SK-N-SH (cell line): ENCODE results near the gene SRMS. TPM values are rescaled to one million over a fixed set of nuclear protein-coding genes. Genes with fewer than 3 reads are reported as not detected.

ENCODE experiments used
- CTCF ChIA-PET: fragments of 300-600, 350-600 bp; formaldehyde crosslinking; extraction: SDS; loops from one replicate; lab custom pipeline; 2021; lab: Yijun Ruan, JAX
- POLR2A ChIA-PET: fragments of 350-600 bp; sonication (Branson Sonifier 250); formaldehyde crosslinking; extraction: SDS; loops from one replicate; lab custom pipeline; 2020; ENCODE audit warnings: antibody characterized with exemption, inconsistent platforms; lab: Yijun Ruan, JAX
- DNase-seq: peaks from one replicate; pipeline ENCODE4 v3.0.0; 2012
- H2AFZ ChIP-seq: fragments of 200-600 bp; sonication (generic); 2 replicates; pipeline ENCODE4 v1.8.1; 2016; ENCODE audit warnings: antibody characterized with exemption, mild to moderate bottlenecking, low read depth
- H3F3A ChIP-seq: fragments of 200-600 bp; sonication (generic); replicated peaks from 2 replicates; pipeline ENCODE3; 2016; ENCODE audit warnings: antibody characterized with exemption, mild to moderate bottlenecking; ENCODE audit not compliant: insufficient read depth
- H3K27ac ChIP-seq, 2 experiments: fragments of 200-500 bp in 1 of 2; fragments of 200-600 bp in 1 of 2; sonication (Bioruptor generic) in 1 of 2; sonication (generic), shearing (Covaris generic) in 1 of 2; 2 replicates each; pipeline versions ENCODE4 v1.5.1 to v1.6.1; 2014 to 2016; ENCODE audit warnings: low read depth in 2 of 2, inconsistent platforms in 1 of 2, low read length in 1 of 2, mild to moderate bottlenecking in 1 of 2, mixed read lengths in 1 of 2
- H3K27me3 ChIP-seq: fragments of 200-600 bp; sonication (generic), shearing (Covaris generic); 2 replicates; pipeline ENCODE4 v1.6.1; 2016; ENCODE audit warnings: mixed run types; ENCODE audit not compliant: insufficient read depth
- H3K36me3 ChIP-seq, 2 experiments: fragments of 200-500 bp in 1 of 2; fragments of 200-600 bp in 1 of 2; sonication (Bioruptor generic) in 1 of 2; sonication (generic) in 1 of 2; replicated peaks in 1 of 2; 2 replicates each; pipeline versions ENCODE3 to v1.5.1; 2014 to 2016; ENCODE audit warnings: low read length in 1 of 2, mild to moderate bottlenecking in 1 of 2; ENCODE audit not compliant: insufficient read depth in 2 of 2, control insufficient read depth in 1 of 2
- H3K4me1 ChIP-seq, 2 experiments: fragments of 200-500 bp in 1 of 2; fragments of 200-600 bp in 1 of 2; sonication (Bioruptor generic) in 1 of 2; sonication (generic), shearing (Covaris generic) in 1 of 2; 2 replicates each; pipeline versions ENCODE4 v1.5.1 to v1.6.1; 2014 to 2016; ENCODE audit warnings: low read depth in 1 of 2, low read length in 1 of 2, mixed run types in 1 of 2; ENCODE audit not compliant: insufficient read depth in 2 of 2, control insufficient read depth in 1 of 2
- H3K4me2 ChIP-seq: fragments of 200-600 bp; sonication (generic), shearing (Covaris generic); 2 replicates; pipeline ENCODE4 v1.6.1; 2017; ENCODE audit warnings: mixed run types
- H3K4me3 ChIP-seq, 2 experiments: fragments of 200-500 bp in 1 of 2; fragments of 200-600 bp in 1 of 2; sonication (Bioruptor generic) in 1 of 2; sonication (generic), shearing (Covaris generic) in 1 of 2; 2 replicates each; pipeline versions ENCODE4 v1.5.1 to v1.8.1; 2014 to 2016; ENCODE audit warnings: low read depth in 2 of 2, inconsistent platforms in 1 of 2, low read length in 1 of 2, mild to moderate bottlenecking in 1 of 2, mixed read lengths in 1 of 2, moderate library complexity in 1 of 2
- H3K79me2 ChIP-seq: fragments of 200-600 bp; sonication (generic); 2 replicates; pipeline ENCODE4 v1.8.1; 2017; ENCODE audit warnings: mild to moderate bottlenecking; ENCODE audit not compliant: insufficient read depth
- H3K9ac ChIP-seq: fragments of 200-600 bp; sonication (generic); 2 replicates; pipeline ENCODE4 v1.6.1; 2017; ENCODE audit warnings: mixed run types
- H3K9me2 ChIP-seq: fragments of 200-600 bp; sonication (generic); 2 replicates; pipeline ENCODE4 v1.6.1; 2017; ENCODE audit warnings: mixed run types
- H3K9me3 ChIP-seq: fragments of 200-600 bp; sonication (generic); 2 replicates; pipeline ENCODE4 v1.6.1; 2017; ENCODE audit warnings: mixed run types, mild to moderate bottlenecking, moderate library complexity
- H4K20me1 ChIP-seq: fragments of 200-600 bp; sonication (generic); 2 replicates; pipeline ENCODE4 v1.6.1; 2017; ENCODE audit warnings: mild to moderate bottlenecking, mixed run types; ENCODE audit not compliant: insufficient read depth
- CTCF ChIP-seq: fragments of 200-600 bp; sonication (generic); IDR thresholded peaks from 2 replicates; pipeline ENCODE4 v1.6.1; 2017; ENCODE audit warnings: antibody characterized with exemption, mild to moderate bottlenecking, moderate library complexity
- EP300 ChIP-seq, 2 experiments: IDR thresholded peaks; 2 replicates each; pipeline versions ENCODE4 v1.4.0 to v1.6.1; 2012; ENCODE audit warnings: borderline replicate concordance in 1 of 2, low read depth in 1 of 2, low read length in 1 of 2
- GATA2 ChIP-seq: sonication (generic); formaldehyde crosslinking; IDR thresholded peaks from 2 replicates; pipeline ENCODE4 v1.5.0; 2020; ENCODE audit warnings: mild to moderate bottlenecking, missing genetic modification reagents
- IRF3 ChIP-seq: fragments of 150-350 bp; IDR thresholded peaks from 2 replicates; pipeline ENCODE4 v1.6.1; 2016; ENCODE audit warnings: mild to moderate bottlenecking, low read depth, low read length
- MEF2A ChIP-seq: IDR thresholded peaks from 2 replicates; pipeline ENCODE4 v1.4.0; 2012; ENCODE audit warnings: low read depth, borderline replicate concordance
- RCOR1 ChIP-seq: fragments of 150-350 bp; IDR thresholded peaks from 2 replicates; pipeline ENCODE4 v1.6.1; 2017; ENCODE audit warnings: antibody characterized with exemption, low read length
- REST ChIP-seq: IDR thresholded peaks from 2 replicates; pipeline ENCODE4 v1.6.1; 2012; ENCODE audit warnings: mild to moderate bottlenecking, low read depth, low read length, moderate library complexity
- TCF12 ChIP-seq: IDR thresholded peaks from 2 replicates; pipeline ENCODE4 v1.4.0; 2012
- TEAD4 ChIP-seq: IDR thresholded peaks from 2 replicates; pipeline ENCODE4 v1.4.0; 2012; ENCODE audit warnings: mild to moderate bottlenecking, borderline replicate concordance; ENCODE audit not compliant: insufficient read depth
- WGBS: methylation state at CpG from one replicate; pipeline ENCODE4 v1.1.6; 2017; ENCODE audit warnings: low lambda C conversion rate; 5-methylcytosine and 5-hydroxymethylcytosine counted together
- polyA plus RNA-seq, 3 experiments: library from polyadenylated mRNA; depleted of rRNA; stranded (reverse); fragments of >200 nt; gene quantifications; 2 replicates each; pipeline ENCODE4 v1.2.3, GENCODE V29; 2012

SRMS gene
- polyA plus RNA-seq, 1 of the 3 experiments (the other 2 are of a cell fraction) = not detected

GRCh38 chr20:63536997-63537524 is 10.5 kb downstream of the SRMS start, which contains the start of gene PTK6:
Gene PTK6, minus strand, starts transcription at chr20:63537376. Its CDS starts 62 bp downstream, at chr20:63537314.
- Histone ChIP-seq H3K4me3 (peak within 1 kb of the TSS in 1 of 2 experiments; percentile 29; a peak in 2 of 4 replicates), H3K4me2 (0 out of 2 replicates have a peak within 1 kb of the TSS, but pooled peaks have one; percentile 52), H2AFZ (peak within 1 kb of the TSS; percentile 8; the same call in 1 of the 2 replicates), H3K27me3 (no peaks in the 10 kb centered on the region), H3K9me2 (no peaks in the 10 kb centered on the region), H3K36me3 (no peaks in the 10 kb centered on the region), H3K79me2 (no peaks in the 10 kb centered on the region), H3K9me3 (no peaks in the 10 kb centered on the region), H3K27ac (peak within 1 kb of the TSS in 1 of 2 experiments; percentile 76; a peak in 2 of 4 replicates), H3K4me1 (peaks cover 0 to 32% of the 10 kb centered on the region in 2 experiments; a peak in 1 of 4 replicates), H4K20me1 (no peaks in the 10 kb centered on the region), H3K9ac (no peak within 1 kb of the TSS), H3F3A (no peaks in the 10 kb centered on the region)
- CTCF ChIA-PET = interaction anchor here (0.6 to 6.3 kb wide), 49 partner anchors 8 to 499 kb away, joined by 3 to 82 read pairs (median 5); partner anchors contain the start of genes C20orf204, PPDPF, PRPF6 and SAMD10
- TF ChIP-seq RCOR1 (no peak), MEF2A (no peak), CTCF (no peak), GATA2 (CRISPR knock-in tag) (no peak), TCF12 (no peak), IRF3 (no peak), REST (no peak), EP300 (IDR thresholded peaks at IDR 0.05; ENCODE audit: borderline replicate concordance in 1 of 2, low read depth in 1 of 2, low read length in 1 of 2) (no peak), TEAD4 (no peak)
- 81% methylated on average over 12 of the region's 29 CpGs for WGBS
- POLR2A ChIA-PET = interaction anchor here (0.6 to 1.4 kb wide), 9 partner anchors 16 to 502 kb away, joined by 3 to 16 read pairs (median 3); partner anchors contain the start of genes HELZ2, PPDPF, RTEL1 and TPD52L2
- no peak for DNase-seq
